Type B pancreatic cell (in vitro differentiated cells): Measurements from ENCODE around the gene TUBGCP5. TPM values are rescaled to one million over a fixed set of nuclear protein-coding genes. Genes with fewer than 3 reads are reported as not detected.
"Not testable (repeated sequence)": the region's sequence is repeated elsewhere in the genome, so short reads cannot be mapped to it uniquely, and the experiment has no call there.

ENCODE experiments used
- DNase-seq: peaks from one replicate; pipeline ENCODE4 v3.0.0; 2021; ENCODE audit warnings: mixed read lengths; ENCODE audit not compliant: unreplicated experiment; ENCODE audit errors: extremely low spot score
- H3K27ac Mint-ChIP-seq: 2 replicates; pipeline ENCODE4 v1.8.0; 2021; ENCODE audit warnings: mild to moderate bottlenecking, mixed read lengths
- H3K27me3 Mint-ChIP-seq: 2 replicates; pipeline ENCODE4 v1.8.0; 2021; ENCODE audit warnings: mixed read lengths
- H3K36me3 Mint-ChIP-seq: 2 replicates; pipeline ENCODE4 v1.8.0; 2021; ENCODE audit warnings: mixed read lengths
- H3K4me1 Mint-ChIP-seq: one replicate; pipeline ENCODE4 v1.8.0; 2021; ENCODE audit warnings: mixed read lengths; ENCODE audit not compliant: unreplicated experiment
- H3K4me3 Mint-ChIP-seq: 2 replicates; pipeline ENCODE4 v1.8.0; 2021; ENCODE audit warnings: mild to moderate bottlenecking, mixed read lengths
- H3K9me3 Mint-ChIP-seq: 2 replicates; pipeline ENCODE4 v1.8.0; 2021; ENCODE audit warnings: mixed read lengths
- total RNA-seq: library from RNA; stranded (reverse); gene quantifications from 2 replicates; pipeline ENCODE4 v1.2.1, GENCODE V29; 2021; ENCODE audit warnings: low replicate concordance
- TF ChIP-seq, protein P1 (sequence below): fragments of 200-600 bp; sonication (generic); conservative IDR thresholded peaks from 2 replicates; pipeline ENCODE4 v1.5.0; 2021; ENCODE audit warnings: antibody characterized with exemption, mild to moderate bottlenecking

TUBGCP5 gene
- total RNA-seq, 1 donor from 2014 or later, result 24.6 TPM

DNA sequence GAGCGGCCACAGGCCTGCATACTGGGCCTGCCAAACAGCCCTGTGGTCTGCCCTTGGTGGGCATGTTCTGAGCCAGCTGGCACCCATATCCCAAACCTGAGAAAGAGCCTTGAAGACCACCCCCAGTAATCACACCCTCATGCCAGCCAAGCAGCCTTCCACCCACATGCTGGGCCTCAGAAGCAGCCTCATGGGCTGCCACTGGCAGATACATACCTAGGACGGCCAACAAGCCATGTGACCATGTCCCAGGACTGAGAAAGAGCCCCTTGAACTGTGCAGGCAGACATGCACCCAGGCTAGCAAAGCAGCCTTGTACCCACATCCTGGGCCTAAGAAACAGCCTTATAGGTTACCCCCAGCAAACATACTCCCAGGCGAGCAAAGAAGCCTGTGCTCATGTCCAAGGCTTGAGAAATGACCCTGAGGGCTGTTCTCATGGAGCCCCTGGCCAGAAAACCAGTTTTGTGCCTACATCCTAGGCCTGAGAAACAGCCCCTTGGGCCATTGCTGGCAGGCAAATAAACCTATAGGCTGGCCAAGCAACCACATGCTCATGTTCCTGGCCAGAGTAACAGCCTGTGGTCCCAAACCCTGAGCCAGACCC lies 24.9 kb downstream of the TUBGCP5 start:
- Mint-ChIP-seq H3K27ac (no peak overlapping the region), H3K4me3 (no peak overlapping the region), H3K27me3 (no peaks in the 10 kb centered on the region), H3K36me3 (peaks cover 18% of the 10 kb centered on the region), H3K9me3 (no peaks in the 10 kb centered on the region), H3K4me1 (no peaks in the 10 kb centered on the region)
- DNase-seq, result no peak
- TF ChIP-seq, protein P1, sequence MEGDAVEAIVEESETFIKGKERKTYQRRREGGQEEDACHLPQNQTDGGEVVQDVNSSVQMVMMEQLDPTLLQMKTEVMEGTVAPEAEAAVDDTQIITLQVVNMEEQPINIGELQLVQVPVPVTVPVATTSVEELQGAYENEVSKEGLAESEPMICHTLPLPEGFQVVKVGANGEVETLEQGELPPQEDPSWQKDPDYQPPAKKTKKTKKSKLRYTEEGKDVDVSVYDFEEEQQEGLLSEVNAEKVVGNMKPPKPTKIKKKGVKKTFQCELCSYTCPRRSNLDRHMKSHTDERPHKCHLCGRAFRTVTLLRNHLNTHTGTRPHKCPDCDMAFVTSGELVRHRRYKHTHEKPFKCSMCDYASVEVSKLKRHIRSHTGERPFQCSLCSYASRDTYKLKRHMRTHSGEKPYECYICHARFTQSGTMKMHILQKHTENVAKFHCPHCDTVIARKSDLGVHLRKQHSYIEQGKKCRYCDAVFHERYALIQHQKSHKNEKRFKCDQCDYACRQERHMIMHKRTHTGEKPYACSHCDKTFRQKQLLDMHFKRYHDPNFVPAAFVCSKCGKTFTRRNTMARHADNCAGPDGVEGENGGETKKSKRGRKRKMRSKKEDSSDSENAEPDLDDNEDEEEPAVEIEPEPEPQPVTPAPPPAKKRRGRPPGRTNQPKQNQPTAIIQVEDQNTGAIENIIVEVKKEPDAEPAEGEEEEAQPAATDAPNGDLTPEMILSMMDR, result no peak

- no peak for DNase-seq
- no peaks in the 10 kb centered on the region for H3K27me3 Mint-ChIP-seq
- H3K9me3 Mint-ChIP-seq, result no peaks in the 10 kb centered on the region
- H3K4me1 Mint-ChIP-seq, result no peaks in the 10 kb centered on the region
- peaks cover 18% of the 10 kb centered on the region for H3K36me3 Mint-ChIP-seq
- TF ChIP-seq, protein P1, result no peak
- H3K27ac Mint-ChIP-seq, result no peak overlapping the region
- H3K4me3 Mint-ChIP-seq, result no peak overlapping the region
These were observed 25.7 kb downstream of the TUBGCP5 start for GRCh38 chr15:23013681-23014080.

DNA sequence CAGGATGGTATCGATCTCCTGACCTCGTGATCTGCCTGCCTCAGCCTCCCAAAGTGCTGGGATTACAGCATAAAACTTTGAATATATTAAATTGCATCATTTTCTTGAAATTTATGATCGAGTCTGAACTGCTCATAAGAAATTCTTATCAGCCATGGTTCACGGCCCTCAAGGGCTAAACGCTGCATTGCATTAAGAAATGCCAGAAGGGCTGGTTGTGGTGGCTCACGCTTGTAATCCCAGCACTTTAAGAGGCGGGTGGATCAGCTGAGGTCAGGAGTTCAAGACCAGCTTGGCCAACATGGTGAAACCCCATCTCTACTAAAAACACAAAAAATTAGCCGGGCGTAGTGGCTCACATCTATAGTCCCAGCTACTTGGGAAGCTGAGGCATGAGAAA lies 26.8 kb downstream of the TUBGCP5 start:
- H3K27ac Mint-ChIP-seq, H3K27me3 Mint-ChIP-seq, H3K4me3 Mint-ChIP-seq, DNase-seq, H3K4me1 Mint-ChIP-seq, H3K9me3 Mint-ChIP-seq: not testable (repeated sequence)
- peaks cover 20% of the 10 kb centered on the region for H3K36me3 Mint-ChIP-seq

DNA sequence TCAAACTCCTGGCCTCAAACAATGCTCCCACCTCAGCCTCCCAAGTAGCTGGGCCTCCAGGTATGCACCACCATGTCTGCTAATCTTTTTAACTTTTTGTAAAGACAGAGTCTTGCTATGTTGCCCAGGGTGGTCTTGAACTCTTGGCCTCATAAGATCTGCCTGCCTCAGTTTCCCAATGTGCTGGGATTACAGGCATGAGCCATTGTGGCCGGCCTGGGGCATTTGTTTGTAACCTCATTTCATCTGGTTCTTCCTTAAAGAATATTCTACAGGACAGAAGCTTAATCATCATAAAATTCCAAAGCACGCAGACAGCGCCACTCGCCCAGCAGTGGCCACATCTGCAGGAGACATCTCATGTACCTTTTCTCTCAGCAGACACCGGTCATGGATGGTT lies 35.6 kb downstream of the TUBGCP5 start:
- H3K36me3 Mint-ChIP-seq, result peaks cover 20% of the 10 kb centered on the region

GRCh38 chr15:23002920-23003319 lies 36.4 kb downstream of the TUBGCP5 start:
- DNase-seq, result no peak
- Mint-ChIP-seq H3K4me1 (no peaks in the 10 kb centered on the region), H3K27ac (no peak overlapping the region), H3K36me3 (peaks cover 20% of the 10 kb centered on the region), H3K27me3 (no peaks in the 10 kb centered on the region), H3K9me3 (no peaks in the 10 kb centered on the region), H3K4me3 (no peak overlapping the region)
- TF ChIP-seq, protein P1, result no peak

More for the DNA sequence above, 35.6 kb downstream of the TUBGCP5 start:
- no peaks in the 10 kb centered on the region for H3K9me3 Mint-ChIP-seq
- DNase-seq, result no peak
- TF ChIP-seq, protein P1, result no peak
- H3K27me3 Mint-ChIP-seq, result no peaks in the 10 kb centered on the region
- H3K27ac Mint-ChIP-seq, result no peak overlapping the region
- H3K4me3 Mint-ChIP-seq, result no peak overlapping the region
- H3K4me1 Mint-ChIP-seq, result no peaks in the 10 kb centered on the region

- TF ChIP-seq, protein P1, result no peak
- no peaks in the 10 kb centered on the region for H3K27me3 Mint-ChIP-seq
- no peak overlapping the region for H3K27ac Mint-ChIP-seq
- H3K4me3 Mint-ChIP-seq, result no peak overlapping the region
- no peaks in the 10 kb centered on the region for H3K9me3 Mint-ChIP-seq
- H3K36me3 Mint-ChIP-seq, result peaks cover 10% of the 10 kb centered on the region
- peaks cover 4% of the 10 kb centered on the region for H3K4me1 Mint-ChIP-seq
- no peak for DNase-seq
These were observed 43.6 kb downstream of the TUBGCP5 start for GRCh38 chr15:22995795-22996194.
